ENCODE data around the gene GUCY1A2.

GUCY1A2 gene

DNA sequence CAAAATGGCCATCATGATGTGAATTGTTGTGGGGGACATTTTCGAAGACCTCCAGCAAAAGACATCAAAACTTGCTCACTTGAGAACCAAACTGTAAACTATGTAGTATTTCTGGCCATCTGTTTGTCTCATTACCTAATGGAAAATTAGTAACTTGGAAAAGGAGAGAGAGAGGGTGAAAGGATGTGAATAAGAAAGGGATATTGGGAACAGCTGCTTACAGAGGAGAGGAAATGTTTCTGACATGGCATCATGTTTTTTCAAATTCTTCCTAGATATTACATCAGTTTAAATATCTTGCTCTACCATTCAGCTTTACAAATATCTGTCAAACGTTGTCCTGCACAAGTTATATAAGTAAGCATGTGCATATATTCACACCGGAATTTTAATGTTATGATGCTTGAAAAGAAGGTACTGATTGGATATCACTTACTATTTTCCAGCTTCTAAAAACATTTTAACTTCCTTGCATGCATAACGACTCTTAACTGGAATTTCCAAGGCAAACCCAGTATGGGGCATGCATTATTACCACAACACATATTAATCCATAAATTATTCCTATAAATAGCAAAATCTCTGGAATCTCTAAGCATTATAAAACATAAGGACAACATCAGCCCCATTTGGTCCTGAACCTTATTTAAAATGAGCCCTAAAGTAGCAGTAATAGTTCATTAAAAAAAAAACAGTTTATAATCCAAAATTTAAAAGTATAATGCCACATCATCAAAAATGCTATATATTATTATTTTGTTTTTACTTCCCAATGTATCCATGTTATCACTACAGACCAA, 20.0 kb downstream of the GUCY1A2 start:
- no peak for DNase-seq

GRCh38 chr11:106997227-106997626, 21.0 kb downstream of the GUCY1A2 start:
- DNase-seq = no peak

DNA sequence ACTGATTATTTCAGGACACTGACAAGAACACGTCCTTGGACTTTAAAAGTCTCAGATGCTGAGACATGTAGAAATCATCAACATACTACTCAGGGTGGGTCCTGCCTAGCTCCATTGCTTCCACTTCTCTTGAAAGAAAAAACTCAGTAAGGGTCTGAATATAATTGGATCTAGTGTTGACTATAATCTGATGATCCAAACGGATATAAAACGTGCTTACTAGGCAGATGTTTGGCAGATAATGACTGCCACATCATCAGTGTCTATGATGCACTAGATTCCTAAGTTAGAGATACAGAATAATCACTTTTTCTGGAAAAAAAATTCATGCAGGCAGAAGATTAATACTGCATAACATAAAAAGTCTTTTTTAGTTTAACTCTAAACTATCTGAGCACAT, 21.6 kb downstream of the GUCY1A2 start:
- DNase-seq = no peak

DNA sequence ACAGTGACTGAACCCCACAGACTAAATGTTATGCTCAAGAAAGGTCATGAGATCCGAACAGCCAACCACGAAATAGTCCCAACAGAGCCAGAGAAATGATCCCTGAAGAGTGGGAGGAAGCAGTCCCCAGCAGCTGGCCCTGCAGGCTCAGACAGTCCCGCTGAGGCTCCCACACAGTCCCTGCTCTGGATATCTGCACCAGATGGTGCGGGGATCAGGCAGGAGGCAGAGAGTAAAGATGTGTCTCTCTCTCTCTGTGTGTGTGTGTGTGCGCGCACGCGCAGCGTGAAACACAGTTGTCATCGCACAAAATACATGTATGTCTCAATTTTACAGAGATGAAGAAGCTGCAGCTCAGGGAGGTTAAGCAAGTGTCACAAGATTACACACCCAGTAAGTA, 27.9 kb downstream of the GUCY1A2 start:
- DNase-seq = peak; percentile 71

DNA sequence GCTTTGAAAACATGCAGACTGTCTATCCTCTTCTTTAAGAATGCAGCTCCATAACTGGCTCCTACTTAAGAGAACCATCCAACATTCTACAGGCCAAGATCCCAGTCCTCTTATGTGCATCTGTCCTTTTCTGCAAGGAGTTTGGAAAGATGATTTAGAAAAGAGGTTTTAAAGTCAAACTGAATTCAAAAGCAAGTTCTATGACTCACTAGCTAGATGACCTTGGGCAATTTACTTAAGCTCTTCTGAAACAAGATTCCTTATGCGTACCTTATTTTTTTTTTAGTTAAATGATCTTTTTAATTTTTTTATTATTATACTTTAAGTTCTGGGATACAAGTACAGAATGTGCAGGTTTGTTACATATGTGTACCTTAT, 29.2 kb downstream of the GUCY1A2 start:
- no peak for DNase-seq

DNA sequence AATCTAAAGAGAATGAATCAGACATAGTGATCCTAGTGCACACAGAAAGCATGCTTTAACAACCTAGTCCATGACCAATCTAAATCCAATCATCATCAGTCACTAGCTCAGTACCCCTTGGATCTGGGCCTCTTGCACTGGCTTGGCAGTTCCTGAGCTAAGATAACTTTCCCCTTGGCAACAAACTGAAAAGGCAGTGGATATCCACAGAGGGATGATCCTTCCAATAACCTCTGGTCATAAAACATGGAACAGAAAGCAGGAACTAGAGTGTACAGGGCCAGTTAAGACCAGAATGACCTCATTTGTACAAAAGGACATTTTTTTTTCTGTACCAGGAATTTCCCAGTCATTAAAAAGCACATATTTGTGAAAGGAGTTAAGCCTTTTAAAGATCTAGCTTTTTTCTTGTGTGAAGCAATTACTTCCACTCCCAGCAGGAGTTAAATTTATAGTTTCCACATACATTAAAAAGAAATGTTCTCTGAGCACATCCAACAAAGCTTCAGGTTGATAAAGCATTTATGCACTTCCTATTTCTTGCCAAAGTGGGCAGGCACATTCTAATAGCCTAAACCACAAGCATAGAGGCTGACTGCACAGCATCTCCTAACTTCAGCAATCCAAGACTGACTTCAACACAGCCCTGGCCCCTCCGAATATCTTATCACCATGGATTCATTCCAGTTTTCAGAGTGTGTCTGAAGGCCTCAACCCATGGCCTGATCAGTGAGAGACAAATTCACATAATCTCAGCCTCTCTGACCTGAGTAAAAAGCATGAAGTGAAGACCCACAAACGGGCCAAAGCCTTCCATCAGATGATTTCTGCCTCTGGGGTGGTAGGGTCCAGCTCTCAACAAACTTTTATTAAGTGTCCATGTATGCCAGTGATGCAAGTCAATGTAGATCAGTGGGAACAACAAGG, 29.9 kb downstream of the GUCY1A2 start:
- DNase-seq = no peak

GRCh38 chr11:106986673-106987072, 31.6 kb downstream of the GUCY1A2 start:
- DNase-seq = no peak

- no peak for DNase-seq
Observed at GRCh38 chr11:106986261-106986660, 32.0 kb downstream of the GUCY1A2 start.

DNA sequence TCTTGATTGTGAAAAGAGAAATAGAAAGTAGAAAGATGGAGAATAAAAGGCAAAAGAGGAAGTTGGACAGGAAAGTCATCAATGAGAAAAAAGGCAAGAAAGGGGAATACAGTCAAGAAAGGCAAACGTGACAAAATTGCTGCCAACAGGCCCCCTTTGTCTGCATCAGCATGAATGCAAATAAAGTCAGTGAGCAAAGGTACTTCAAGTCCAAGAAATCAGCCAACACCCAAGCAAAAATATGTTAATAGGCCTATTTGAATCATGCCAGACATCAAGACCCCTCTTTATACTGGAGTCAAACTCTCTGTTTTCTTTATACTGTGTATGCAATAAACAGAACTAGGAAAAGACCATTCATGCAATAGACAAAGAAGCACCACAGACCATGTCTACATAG, 34.3 kb downstream of the GUCY1A2 start:
- DNase-seq = no peak

- no peak for DNase-seq
Observed at GRCh38 chr11:106983261-106983660, 35.0 kb downstream of the GUCY1A2 start.

DNA sequence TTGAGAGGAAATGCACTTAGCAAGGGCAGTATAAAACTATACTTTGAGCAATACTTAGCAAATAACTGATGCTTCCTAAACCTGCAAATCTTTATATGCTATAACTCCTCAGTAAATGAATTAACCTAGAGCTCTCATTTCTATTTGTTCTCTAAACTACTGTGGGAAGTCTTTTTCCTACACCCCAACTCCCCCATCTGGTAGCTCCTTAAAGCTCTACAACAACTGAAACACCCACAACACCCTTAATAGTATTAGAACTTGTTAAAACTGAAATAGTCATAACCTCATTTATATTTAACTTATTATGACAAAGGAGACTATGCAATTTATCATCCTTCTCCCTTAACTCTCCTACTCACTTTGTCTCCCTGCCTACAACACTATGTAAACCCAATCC, 43.4 kb downstream of the GUCY1A2 start:
- DNase-seq = no peak

DNA sequence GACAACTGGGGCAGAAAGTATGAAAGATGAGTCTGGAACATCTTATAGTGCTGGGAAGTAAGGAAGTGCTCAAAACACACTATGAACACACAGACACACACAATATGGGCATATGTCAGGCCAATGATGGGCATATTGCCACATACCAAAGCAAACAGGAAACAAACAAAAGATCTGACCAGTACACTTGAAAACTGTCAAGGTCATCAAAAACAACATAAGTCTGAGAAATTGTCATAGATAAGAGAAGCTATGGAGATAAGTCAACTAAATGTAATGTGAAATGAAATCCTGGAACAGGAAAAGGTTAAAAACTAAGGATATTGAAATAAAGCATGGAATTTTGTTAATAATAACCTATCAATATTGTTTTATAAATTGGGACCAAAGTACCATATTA, 46.4 kb downstream of the GUCY1A2 start:
- no peak for DNase-seq

DNA sequence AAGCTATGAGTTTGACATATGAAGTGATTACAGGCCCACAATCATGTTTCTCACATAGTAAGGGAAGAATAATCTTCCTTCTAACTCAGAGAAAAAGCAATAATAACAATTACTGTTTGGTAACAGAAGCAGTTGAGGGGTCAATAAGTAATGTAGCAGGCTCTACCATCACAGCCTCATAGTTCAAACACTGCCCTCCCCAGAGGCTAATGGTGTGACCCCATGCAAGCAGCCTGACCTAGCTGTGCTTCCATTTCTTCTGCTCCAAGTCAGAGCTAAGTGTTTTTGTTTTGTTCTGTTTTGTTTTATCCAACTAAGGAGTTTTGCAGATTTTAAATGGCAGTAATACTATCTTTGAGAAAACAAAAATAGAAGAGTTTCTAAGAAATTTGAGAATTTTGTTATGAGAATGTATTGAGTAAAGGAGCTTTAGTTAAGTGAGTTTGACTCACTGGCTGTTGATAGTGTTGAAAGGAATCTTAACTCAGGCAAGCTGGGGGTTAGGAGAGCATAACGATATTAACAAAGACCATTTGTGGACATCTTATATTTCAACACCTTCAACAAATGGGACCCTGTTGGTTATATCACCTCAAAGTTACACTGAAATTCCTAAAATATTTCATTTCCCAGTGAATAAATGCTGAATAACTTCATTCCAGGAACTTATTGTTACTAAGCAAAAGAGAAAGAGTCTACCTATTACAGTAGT, 48.5 kb downstream of the GUCY1A2 start:
- no peak for DNase-seq

- DNase-seq = no peak
Observed at GRCh38 chr11:106962995-106963394, 55.3 kb downstream of the GUCY1A2 start.

GRCh38 chr11:106961518-106961917, 56.8 kb downstream of the GUCY1A2 start:
- no peak for DNase-seq

- no peak for DNase-seq
Observed at GRCh38 chr11:106961048-106961447, 57.2 kb downstream of the GUCY1A2 start.

- no peak for DNase-seq
Observed at GRCh38 chr11:106959800-106960199, 58.5 kb downstream of the GUCY1A2 start.

DNA sequence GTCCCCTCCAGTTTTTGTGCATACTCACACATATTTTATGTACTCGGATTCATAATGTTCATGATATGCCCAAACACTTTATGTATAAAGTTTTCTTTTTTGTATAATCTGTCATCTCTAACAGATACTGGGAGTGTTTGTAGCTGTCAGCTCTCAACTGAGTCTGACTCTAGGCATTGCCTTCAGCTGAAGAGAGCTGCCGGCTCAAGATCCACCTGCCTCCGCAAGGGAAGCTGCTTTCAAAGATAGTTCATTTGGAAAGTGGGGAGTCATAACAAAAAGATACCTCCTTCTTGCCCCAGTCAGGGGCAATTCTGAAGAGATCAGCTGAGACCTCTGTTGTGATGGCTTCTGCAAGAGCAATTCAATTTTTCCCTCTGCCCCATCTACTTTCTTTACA, 58.9 kb downstream of the GUCY1A2 start:
- no peak for DNase-seq

DNA sequence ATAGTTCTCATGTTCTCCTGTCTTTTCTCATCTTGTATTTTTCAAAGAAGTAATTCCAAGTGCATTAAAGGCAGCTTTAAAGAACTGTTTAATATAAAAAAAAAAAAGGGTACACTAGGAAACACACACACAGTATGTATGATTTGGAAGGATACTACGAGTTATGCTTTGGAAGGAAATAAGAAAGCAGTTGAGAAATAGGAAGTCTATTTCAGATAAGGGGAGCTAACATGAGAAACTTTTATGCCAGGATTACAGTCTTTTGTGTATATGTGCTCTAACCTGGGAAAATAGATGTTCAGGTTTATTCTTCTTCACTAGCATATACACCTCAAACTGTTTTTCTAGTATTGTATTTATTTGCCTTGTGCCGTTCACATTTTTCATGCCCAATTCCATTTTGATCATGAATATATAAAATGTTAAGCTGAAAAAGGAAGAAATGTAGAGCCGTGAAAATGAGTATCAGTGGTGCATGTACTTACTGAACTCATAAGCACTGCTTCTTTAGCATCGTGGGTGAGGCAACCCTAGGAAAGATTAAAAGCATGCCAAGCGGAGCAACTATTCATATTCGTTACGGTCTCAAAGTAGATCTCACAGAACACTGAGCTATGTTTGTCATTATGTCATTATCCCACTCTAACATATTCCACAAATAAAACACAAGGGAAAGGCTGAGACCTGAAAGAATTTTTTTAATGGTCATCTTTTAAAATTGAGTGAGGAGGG, 59.6 kb downstream of the GUCY1A2 start:
- DNase-seq = no peak

DNA sequence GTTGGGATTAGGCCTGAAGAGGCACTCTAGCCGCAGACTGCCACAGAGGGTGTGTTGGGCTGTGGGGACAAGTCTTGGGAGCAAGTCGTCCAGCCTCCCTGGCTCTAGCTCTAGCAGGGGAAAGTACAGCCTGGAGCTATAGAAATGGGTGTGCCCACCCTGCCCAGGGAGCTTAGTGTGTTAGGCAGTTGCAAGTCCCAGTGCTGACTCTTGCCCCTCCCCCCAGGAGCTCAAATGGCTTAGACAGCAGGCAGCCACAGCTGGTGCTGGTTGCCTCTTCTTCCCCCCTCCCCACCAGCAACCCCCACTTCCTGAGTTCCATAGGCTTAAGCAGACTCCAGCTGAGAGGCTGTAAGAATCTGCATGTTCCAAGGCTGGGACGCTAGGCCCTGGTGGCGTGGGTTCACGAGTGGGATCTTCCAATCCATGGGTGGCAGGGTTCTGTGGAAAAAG, 61.2 kb downstream of the GUCY1A2 start:
- peak; percentile 86 for DNase-seq

GRCh38 chr11:106950067-106950491, 68.2 kb downstream of the GUCY1A2 start:
- DNase-seq = peak; percentile 2

DNA sequence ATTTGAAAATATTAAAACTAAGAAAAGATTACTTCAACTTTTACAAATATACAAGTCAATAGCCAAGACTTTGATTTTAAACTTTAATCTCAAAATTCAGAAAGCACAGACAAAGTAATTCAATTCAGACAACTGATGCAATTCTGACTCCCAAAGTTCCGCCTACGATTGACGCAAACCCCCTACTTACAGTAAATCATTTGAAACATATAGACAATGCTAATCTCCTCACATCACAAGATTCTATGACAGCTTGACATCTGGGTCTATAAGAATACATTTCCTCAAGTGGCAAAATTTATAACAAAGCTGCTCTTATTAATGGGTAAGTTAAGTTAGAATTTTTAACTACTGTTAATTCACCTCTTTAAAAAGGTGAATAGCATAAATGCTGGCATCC, 75.2 kb downstream of the GUCY1A2 start:
- peak; percentile 20 for DNase-seq

DNA sequence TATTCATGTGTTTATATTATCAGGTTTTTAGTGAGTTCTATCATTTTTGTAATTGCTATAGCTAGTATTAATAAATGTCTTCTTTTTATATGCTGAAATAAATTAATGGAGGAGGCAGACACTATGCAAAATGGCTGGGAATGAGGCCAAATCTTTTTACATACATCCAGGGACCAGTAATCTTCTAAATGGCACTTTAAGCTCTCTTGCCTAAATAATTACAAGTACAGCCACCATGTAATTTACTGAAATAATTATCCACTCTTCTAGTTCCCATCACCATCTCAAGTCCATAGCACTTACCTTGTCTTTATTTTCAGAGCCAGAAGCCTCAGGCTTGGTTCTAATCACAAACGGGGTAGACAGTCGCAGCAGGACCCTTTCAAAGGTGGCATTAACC, 79.1 kb downstream of the GUCY1A2 start:
- peak; percentile 48 for DNase-seq

All from NCI-H524 treated with DMSO at 0.1 percent for 48 hours (cell line).